Activated gamma-delta T cell treated with anti-CD3 and anti-CD28 coated beads, Interleukin-2, amount 50 U/mL, for 16 hours (primary cell): ENCODE data around the gene CERS2.

ENCODE experiments used
- DNase-seq: peaks from one replicate; pipeline ENCODE4 v3.0.0-alpha.2; 2020; ENCODE audit warnings: low read depth

The CERS2 gene

GRCh38 chr1:150974580-150975478, at the start of gene CERS2:
TSS of gene CERS2 (minus strand) at chr1:150974835. CDS start at chr1:150969090, 5,745 bp downstream.
- DNase-seq = peak; percentile 54

DNA sequence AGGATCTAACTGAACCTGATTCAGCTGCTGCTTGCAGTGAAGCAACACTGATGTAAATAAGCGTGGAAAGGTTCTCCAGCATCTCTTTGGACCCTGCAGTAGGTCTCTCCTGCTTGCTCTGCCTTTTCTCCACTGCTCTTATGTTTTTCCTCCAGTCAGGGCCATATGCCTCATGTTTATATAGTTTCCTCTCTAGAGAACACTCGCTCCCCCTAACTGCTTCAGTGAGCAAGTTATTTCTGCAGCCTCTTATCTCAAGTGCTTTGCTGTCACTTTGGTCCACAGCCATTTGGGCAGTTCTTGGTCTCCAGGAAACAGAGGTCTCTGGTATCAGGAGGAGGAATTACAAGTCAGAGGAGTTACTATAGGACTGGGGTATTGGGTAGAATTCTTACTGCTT, 38.9 kb upstream of the CERS2 start:
- DNase-seq = no peak

GRCh38 chr1:151012684-151013471, 38.2 kb upstream of the CERS2 start:
- DNase-seq = no peak

GRCh38 chr1:151011154-151011850, 36.7 kb upstream of the CERS2 start:
- no peak for DNase-seq

GRCh38 chr1:151010346-151010726, 35.7 kb upstream of the CERS2 start:
- DNase-seq = no peak

DNA sequence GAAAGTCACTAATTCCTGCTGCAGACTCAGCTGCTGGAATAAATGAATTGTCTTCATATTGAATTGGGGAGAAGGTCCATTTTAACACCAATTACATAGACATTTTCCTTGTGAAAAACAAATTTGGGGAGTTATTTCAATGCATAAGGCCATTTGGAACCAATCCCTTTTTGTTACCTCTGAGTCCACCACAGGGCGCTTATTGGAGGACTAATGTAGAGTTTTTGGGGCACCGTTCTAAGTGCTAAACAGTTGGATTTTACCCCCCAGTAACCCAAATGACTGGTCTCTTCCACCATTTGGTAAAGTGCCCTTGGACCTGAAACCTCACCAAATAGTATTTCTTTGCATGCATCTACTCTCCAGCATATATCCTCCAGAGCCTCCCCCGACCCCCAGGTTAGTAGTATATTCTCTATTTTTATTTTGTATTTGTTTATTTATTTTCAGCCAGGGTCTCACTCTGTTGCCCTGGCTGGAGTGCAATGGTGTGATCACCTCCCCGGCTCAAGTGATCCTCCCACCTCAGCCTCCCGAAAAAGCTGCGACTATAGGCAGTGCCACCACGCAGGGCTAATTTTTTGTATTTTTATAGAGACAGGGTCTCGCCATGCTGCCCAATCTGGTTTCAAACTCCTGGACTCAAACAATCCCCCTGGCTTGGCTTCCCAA, 35.2 kb upstream of the CERS2 start:
- DNase-seq = no peak

DNA sequence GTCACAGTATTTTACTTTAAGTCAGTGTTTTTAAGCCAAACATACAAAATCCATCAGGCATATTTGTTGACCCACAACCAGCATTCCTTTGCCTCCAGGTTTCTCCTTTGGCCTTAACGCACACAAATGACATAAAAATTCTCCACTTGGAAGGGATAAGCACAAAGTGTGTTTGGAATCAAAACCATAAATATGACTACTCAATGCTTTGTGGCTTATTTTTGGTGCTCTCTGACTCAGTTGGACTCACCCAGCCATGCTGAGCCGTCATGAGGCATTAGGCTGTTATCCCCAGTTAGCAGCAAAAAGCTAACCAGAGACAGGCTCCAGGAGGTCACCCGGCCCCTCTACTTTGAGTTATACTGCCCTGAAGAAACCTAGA, 34.6 kb upstream of the CERS2 start:
- DNase-seq = no peak

GRCh38 chr1:151008244-151009205, 33.9 kb upstream of the CERS2 start, which contains the start of gene PRUNE1:
TSS of gene PRUNE1 (plus strand) at chr1:151008449. CDS start at chr1:151008633, 184 bp downstream.
- DNase-seq = peak; percentile 92

DNA sequence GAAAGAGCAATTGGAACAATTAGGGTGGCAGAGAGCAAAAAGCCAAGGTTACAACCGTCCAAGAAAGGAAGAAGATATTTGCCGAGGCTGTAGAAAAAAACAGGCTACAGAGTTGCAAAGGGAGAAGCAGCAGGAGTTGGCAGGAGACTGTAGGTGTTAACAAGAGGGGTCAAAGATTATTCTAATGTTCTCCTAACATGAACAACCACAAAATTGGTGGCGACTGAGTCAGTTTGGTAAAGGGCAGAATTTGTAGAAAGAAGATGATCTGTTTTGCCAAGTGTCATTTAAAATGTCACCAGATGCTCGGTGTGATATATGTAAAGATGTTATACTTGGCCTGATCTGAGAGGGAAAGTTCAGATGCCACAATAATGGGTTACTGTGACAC, 33.2 kb upstream of the CERS2 start:
- DNase-seq = no peak

GRCh38 chr1:151006327-151007052, 31.9 kb upstream of the CERS2 start, which contains the start of gene MINDY1:
TSS of gene MINDY1 (minus strand) at chr1:151006902. CDS start at chr1:151002617, 4,285 bp downstream.
- no peak for DNase-seq

DNA sequence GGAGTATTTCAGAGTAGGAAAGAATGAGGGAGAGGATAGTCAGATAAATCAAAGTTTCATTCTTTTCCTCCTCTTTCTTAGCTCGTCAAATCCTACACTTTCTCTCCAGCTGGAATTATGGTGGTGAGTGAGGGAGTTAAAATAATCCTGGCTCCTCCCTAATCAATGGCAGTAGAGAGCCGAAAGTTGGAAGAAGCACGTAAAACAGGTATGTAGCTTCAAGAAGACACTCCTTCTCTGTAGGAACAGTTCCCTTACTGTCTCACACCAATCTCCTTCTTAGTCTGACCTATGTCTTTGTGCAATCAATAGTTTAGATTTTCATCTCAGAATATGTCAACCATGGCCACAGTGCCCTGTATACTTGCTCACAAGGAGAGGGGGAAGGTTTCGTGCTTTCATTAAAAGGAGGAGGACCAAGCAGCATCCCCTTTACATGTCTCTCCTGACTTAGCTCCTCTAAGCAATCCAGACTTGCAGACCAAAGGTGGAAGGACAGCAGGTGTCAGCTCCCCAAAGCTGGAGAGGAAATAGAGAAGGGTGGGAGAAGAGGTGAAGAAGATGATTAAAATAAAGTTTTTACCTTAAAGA, 31.2 kb upstream of the CERS2 start:
- no peak for DNase-seq

DNA sequence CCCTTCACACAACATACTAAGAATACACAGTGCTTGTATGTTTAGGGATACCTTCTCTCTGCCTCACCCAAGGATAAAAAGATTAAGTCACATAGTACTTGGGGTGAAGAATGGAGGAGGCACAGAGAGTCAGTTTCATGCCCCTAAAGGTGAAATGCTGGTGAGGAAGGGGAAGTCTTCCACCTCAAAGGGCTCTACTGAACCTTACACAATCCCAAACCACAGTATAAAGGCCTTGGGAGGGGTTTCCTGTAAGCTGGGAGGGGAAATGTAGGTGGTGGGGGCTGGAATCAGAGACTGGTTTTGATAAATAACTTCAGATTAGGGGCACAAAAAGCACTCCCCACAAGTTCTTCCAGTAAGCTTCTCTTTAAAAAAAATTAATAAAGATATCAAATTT, 28.5 kb upstream of the CERS2 start:
- no peak for DNase-seq

- no peak for DNase-seq
Measured at GRCh38 chr1:151002611-151003010, 28.0 kb upstream of the CERS2 start.

DNA sequence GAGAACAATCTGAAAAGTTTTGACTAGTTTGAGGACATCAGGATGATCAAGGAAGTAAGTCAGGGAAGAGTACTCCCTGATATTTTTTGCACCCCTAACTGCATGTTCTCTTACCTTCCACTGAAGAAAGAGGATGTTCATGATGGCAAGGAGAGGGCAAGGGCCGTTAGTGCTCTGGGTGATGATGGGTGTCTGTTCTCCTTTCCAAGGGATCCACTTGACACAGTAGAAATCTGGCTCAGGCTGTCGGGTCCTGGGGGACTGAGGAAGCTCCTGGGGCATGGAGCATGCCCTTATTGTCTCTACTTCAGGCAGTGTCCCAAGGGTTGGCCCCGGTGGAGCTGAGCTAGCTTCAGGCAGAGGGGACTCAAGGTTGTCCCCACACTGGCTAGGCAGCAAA, 27.4 kb upstream of the CERS2 start:
- no peak for DNase-seq

DNA sequence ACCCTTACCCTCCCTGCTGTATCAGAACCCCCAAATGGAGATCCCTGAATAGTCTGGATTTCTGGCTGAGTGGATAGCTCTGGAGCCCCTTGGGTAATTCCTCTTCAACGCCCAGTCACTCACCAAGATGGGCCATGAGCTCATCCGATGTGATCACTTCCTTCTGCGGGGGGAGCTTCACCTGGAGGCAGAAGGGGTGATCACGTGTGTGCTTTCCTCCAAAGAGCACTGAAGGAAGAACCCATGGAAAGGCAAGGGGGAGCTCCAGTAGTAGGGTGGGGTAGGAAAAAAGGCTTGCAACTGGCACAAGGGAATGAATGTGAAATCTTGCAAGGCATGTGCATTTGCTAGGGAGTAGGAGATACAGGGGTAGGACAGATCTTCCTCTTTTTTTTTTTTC, 27.0 kb upstream of the CERS2 start:
- no peak for DNase-seq

- DNase-seq = no peak
Measured at GRCh38 chr1:151000408-151000807, 25.8 kb upstream of the CERS2 start.

DNA sequence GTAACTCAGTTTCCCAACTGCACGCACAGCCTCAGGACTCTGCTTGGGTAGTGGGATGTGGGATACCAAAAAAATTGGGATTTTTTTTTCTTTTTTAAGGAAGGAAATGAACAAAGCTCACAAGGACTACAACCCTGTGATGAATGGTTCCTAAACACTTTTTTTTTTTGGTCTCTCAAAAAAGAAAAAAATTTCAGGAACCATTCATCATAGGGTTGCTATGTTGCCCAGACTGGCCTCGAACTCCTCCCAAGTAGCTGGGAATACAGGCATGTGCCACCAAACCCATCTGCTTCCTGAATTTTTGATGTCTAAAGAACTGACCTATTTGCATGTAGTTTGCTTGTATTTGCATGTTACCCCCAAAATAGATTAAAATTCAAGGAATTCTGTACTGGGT, 25.3 kb upstream of the CERS2 start:
- no peak for DNase-seq

DNA sequence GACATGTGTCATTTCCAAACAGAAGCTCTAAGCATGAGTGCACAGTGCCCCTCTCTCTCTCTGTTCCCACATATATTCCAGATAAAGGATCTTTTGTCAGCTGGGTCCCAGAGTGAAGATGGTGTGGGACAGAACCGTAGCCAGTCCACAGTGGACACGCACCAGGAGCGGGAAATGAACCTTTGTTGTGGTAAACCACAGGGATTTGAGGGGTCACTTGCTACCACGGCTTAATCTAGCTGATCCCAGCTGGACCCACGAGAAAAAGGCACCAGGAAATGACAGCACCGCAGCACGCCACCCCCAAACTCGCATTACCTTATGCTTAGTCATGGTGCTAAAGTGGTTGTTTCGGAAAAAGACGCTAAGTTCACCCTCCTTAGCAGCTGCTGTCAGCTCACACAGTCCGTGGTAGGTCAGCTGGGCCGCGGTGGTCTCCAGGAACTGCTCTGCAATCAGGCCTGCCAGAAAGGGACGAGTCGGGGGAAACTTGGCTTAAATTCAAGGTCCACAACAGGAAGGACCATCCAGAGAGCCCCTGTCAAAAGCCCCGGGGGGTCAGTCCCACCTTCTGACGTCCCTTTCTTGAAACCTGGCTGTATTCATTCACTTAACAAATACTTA, 24.5 kb upstream of the CERS2 start:
- DNase-seq = no peak

- DNase-seq = no peak
Measured at GRCh38 chr1:150997949-150998348, 23.3 kb upstream of the CERS2 start.
